DND-41 (cell line): ENCODE results near the gene SMG7.

Source experiments
- ATAC-seq: fragments of 200-7000 bp; cut with Tn5 transposase; 3 replicates; pipeline ENCODE4 v1.9.1; 2021; ENCODE audit warnings: low read depth; ENCODE audit not compliant: insufficient read depth
- DNase-seq: peaks from one replicate; pipeline ENCODE4 v3.0.0-alpha.2; 2020
- H2AFZ ChIP-seq: 2 replicates; pipeline ENCODE4 v1.6.0; 2012; ENCODE audit warnings: low read depth, low read length
- H3K27ac ChIP-seq: 2 replicates; pipeline ENCODE4 v1.5.1; 2012; ENCODE audit warnings: low read length, inconsistent platforms
- H3K27me3 ChIP-seq: fragments of 200-600 bp; sonication (generic); 2 replicates; pipeline ENCODE4 v1.6.0; 2012; ENCODE audit warnings: low read length, mild to moderate bottlenecking, inconsistent platforms; ENCODE audit not compliant: insufficient read depth, poor library complexity
- H3K36me3 ChIP-seq: 2 replicates; pipeline ENCODE4 v1.5.1; 2012; ENCODE audit warnings: low read length, inconsistent platforms; ENCODE audit not compliant: insufficient read depth
- H3K4me1 ChIP-seq: 2 replicates; pipeline ENCODE4 v1.5.1; 2012; ENCODE audit warnings: mild to moderate bottlenecking, low read length; ENCODE audit not compliant: insufficient read depth
- H3K4me2 ChIP-seq: 2 replicates; pipeline ENCODE4 v1.6.0; 2012; ENCODE audit warnings: mild to moderate bottlenecking, moderate library complexity, low read length, inconsistent platforms; ENCODE audit not compliant: insufficient read depth
- H3K4me3 ChIP-seq, 2 experiments: fragments of 200-600 bp in 1 of 2; shearing (Covaris generic) in 1 of 2; 2 replicates each; pipeline ENCODE4 v1.5.1; 2012 to 2016; ENCODE audit warnings: inconsistent platforms in 2 of 2, low read length in 2 of 2, mild to moderate bottlenecking in 2 of 2, low read depth in 1 of 2, moderate library complexity in 1 of 2
- H3K79me2 ChIP-seq: 2 replicates; pipeline ENCODE4 v1.6.0; 2012; ENCODE audit warnings: low read length, inconsistent platforms; ENCODE audit not compliant: insufficient read depth
- H3K9ac ChIP-seq: 2 replicates; pipeline ENCODE4 v1.6.0; 2012; ENCODE audit warnings: low read depth, mild to moderate bottlenecking, inconsistent platforms, low read length, moderate library complexity
- H3K9me3 ChIP-seq: 2 replicates; pipeline ENCODE4 v1.5.1; 2012; ENCODE audit warnings: low read length, moderate library complexity, mild to moderate bottlenecking, inconsistent platforms; ENCODE audit not compliant: insufficient read depth, severe bottlenecking
- H4K20me1 ChIP-seq: 2 replicates; pipeline ENCODE4 v1.6.0; 2012; ENCODE audit warnings: low read length; ENCODE audit not compliant: insufficient read depth
- CTCF ChIP-seq: IDR thresholded peaks from 2 replicates; pipeline ENCODE4 v1.5.1; 2012; ENCODE audit warnings: borderline replicate concordance, low read length, moderate library complexity, mild to moderate bottlenecking; ENCODE audit not compliant: poor library complexity, severe bottlenecking; ENCODE audit errors: extremely low read depth
- EZH2 ChIP-seq: IDR thresholded peaks from 3 replicates; pipeline ENCODE4 v1.6.1; 2012; ENCODE audit warnings: borderline replicate concordance, low read depth, mild to moderate bottlenecking, moderate library complexity, low read length, inconsistent platforms; ENCODE audit not compliant: severe bottlenecking

Gene SMG7

GRCh38 chr1:183595537-183595936 lies 123.2 kb downstream of the SMG7 start:
- Histone ChIP-seq H3K4me3 (no peak overlapping the region), H3K4me2 (no peak overlapping the region), H3K36me3 (no peaks in the 10 kb centered on the region), H2AFZ (no peak overlapping the region), H3K27ac (no peak overlapping the region), H3K79me2 (no peaks in the 10 kb centered on the region), H3K9ac (no peak overlapping the region), H4K20me1 (no peaks in the 10 kb centered on the region), H3K27me3 (no peaks in the 10 kb centered on the region), H3K9me3 (no peaks in the 10 kb centered on the region), H3K4me1 (no peaks in the 10 kb centered on the region)
- no peak for TF ChIP-seq CTCF
- no peak for TF ChIP-seq EZH2
- ATAC-seq (no peak), DNase-seq (no peak)

- Histone ChIP-seq H3K4me2 (no peak overlapping the region), H3K27me3 (no peaks in the 10 kb centered on the region), H2AFZ (no peak overlapping the region), H3K9ac (no peak overlapping the region), H4K20me1 (no peaks in the 10 kb centered on the region), H3K27ac (no peak overlapping the region), H3K4me1 (no peaks in the 10 kb centered on the region), H3K79me2 (no peaks in the 10 kb centered on the region), H3K4me3 (no peak overlapping the region), H3K9me3 (no peaks in the 10 kb centered on the region), H3K36me3 (no peaks in the 10 kb centered on the region)
- TF ChIP-seq CTCF (no peak), EZH2 (no peak)
- DNase-seq (no peak), ATAC-seq (no peak)
Observed at GRCh38 chr1:183596500-183596899, 124.2 kb downstream of the SMG7 start.

- Histone ChIP-seq H3K4me2 (no peak overlapping the region), H4K20me1 (no peaks in the 10 kb centered on the region), H3K4me3 (no peak overlapping the region), H3K9ac (no peak overlapping the region), H3K4me1 (no peaks in the 10 kb centered on the region), H3K9me3 (no peaks in the 10 kb centered on the region), H3K36me3 (no peaks in the 10 kb centered on the region), H2AFZ (no peak overlapping the region), H3K27me3 (peaks cover 7% of the 10 kb centered on the region), H3K79me2 (no peaks in the 10 kb centered on the region), H3K27ac (no peak overlapping the region)
- ATAC-seq (no peak), DNase-seq (no peak)
- TF ChIP-seq CTCF (no peak), EZH2 (no peak)
Observed at GRCh38 chr1:183597656-183598347, 125.5 kb downstream of the SMG7 start.
